Measurements from ENCODE around the gene CDK9. TPM values are rescaled to one million over a fixed set of nuclear protein-coding genes. Genes with fewer than 3 reads are reported as not detected.
A peak's percentile ranks its signal among the peaks of the same experiment; 100 is the strongest.
"Not testable (repeated sequence)": the region's sequence is repeated elsewhere in the genome, so short reads cannot be mapped to it uniquely, and the experiment has no call there.

The CDK9 gene
- total RNA-seq, 2 donors from 2014 or later = 37.2 to 53.3 TPM

DNA sequence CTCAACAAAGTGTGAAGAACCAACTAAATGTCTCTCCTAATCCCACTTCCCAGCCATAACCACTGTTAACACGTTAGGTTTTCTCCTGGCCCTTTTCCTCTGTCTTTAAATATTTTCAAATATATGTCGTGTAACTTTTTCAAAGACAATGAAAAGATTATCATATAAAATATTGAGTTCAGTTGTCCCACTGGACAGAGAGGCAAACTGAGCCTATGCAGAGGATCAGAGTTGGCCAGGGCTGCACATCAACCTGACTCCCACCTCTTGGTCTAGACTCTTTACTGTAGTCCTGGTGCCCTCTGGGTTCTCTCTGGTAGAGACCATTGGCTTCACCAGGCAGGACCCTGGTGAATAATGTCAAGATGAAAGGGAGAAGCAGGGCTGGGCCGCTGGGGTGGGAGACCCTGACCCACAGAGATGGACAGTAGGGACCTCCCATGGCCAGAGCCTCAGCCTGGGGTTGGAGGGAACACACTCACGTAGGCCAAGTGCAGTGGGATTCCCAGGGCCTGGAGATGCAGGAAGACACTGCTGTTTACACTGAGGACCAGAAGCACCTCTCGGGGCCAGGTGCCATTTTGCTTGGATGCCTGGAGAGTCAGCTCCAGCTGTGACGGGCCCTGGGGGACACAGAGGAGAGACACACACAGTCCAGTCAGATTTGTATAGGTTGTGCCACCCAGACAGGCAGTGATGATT is 43.5 kb downstream of the CDK9 start:
- DNase-seq (ENCODE audit: low spot score) = no peak
- Histone ChIP-seq H3K27me3 (no peaks in the 10 kb centered on the region), H3K4me3 (no peak overlapping the region), H3K27ac (peak overlapping the region; percentile 85 to 90), H3K36me3 (peaks cover 31% of the 10 kb centered on the region), H3K9me3 (no peaks in the 10 kb centered on the region), H3K4me1 (peaks cover 0 to 79% of the 10 kb centered on the region in 2 donors)
- TF ChIP-seq, protein P1, sequence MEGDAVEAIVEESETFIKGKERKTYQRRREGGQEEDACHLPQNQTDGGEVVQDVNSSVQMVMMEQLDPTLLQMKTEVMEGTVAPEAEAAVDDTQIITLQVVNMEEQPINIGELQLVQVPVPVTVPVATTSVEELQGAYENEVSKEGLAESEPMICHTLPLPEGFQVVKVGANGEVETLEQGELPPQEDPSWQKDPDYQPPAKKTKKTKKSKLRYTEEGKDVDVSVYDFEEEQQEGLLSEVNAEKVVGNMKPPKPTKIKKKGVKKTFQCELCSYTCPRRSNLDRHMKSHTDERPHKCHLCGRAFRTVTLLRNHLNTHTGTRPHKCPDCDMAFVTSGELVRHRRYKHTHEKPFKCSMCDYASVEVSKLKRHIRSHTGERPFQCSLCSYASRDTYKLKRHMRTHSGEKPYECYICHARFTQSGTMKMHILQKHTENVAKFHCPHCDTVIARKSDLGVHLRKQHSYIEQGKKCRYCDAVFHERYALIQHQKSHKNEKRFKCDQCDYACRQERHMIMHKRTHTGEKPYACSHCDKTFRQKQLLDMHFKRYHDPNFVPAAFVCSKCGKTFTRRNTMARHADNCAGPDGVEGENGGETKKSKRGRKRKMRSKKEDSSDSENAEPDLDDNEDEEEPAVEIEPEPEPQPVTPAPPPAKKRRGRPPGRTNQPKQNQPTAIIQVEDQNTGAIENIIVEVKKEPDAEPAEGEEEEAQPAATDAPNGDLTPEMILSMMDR (IDR thresholded peaks at IDR 0.05) = no peak

GRCh38 chr9:127832248-127832647 is 46.4 kb downstream of the CDK9 start:
- Histone ChIP-seq H3K36me3 (peaks cover 5% of the 10 kb centered on the region), H3K27ac (peak overlapping the region; percentile 90 to 91), H3K4me3 (no peak overlapping the region), H3K9me3 (no peaks in the 10 kb centered on the region), H3K4me1 (peaks cover 0 to 89% of the 10 kb centered on the region in 2 donors), H3K27me3 (no peaks in the 10 kb centered on the region)
- TF ChIP-seq, protein P1 (IDR thresholded peaks at IDR 0.05) = no peak
- DNase-seq (ENCODE audit: low spot score) = no peak

DNA sequence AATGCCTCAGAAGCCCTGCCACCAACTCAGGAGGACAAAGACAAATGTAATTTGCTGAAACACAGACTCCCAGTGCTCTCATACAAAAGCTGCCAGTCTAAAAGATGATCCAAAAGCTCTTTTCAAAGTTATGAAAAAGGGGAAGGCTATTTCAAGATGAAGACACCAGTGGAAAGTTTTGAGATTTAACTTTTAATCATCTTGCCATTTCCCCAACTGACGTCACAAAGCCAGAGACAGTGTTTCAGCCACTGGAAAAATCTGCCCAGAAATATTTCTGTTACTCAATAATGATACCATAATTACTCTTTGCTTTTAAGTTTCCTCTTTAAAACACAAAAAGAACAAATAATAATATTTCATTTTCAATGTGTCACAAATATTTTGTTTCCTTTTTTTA is 47.7 kb downstream of the CDK9 start:
- H3K4me3 ChIP-seq = no peak overlapping the region
- peak overlapping the region; percentile 90 to 91 for H3K27ac ChIP-seq
- no peaks in the 10 kb centered on the region for H3K9me3 ChIP-seq
- H3K4me1 ChIP-seq = peaks cover 0 to 89% of the 10 kb centered on the region in 2 donors
- no peaks in the 10 kb centered on the region for H3K36me3 ChIP-seq
- no peaks in the 10 kb centered on the region for H3K27me3 ChIP-seq
- DNase-seq (ENCODE audit: low spot score) = no peak
- TF ChIP-seq, protein P1 (IDR thresholded peaks at IDR 0.05) = no peak

DNA sequence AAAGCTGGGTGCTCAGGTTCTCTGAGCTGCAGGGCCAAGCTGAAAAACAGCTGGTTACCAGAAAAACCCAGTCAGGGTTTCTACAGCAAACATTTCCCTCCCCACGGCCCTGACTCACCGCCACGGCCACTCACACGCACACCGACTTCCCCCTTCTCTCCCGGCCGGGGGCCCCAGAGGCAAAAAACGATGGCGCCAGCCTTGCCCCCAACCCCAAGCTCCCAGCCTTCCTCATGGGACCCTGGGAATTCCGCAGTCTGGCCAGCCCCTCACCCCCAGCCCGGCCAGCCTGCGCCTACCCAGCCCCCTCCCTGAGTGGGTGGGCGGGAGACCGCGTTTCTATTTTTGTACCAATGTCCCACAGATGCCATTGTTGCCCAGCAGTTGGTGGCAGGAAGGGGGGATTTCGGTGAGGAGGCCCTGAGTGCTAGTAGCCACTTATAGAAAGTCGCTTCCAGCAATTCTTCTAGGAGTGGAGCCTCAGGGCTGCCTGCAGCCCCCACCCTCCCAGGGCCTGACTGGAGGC is 50.2 kb downstream of the CDK9 start:
- Histone ChIP-seq H3K27ac (peak overlapping the region; percentile 90 to 91), H3K9me3 (no peaks in the 10 kb centered on the region), H3K36me3 (peaks cover 14% of the 10 kb centered on the region), H3K4me1 (peaks cover 0 to 95% of the 10 kb centered on the region in 2 donors), H3K27me3 (no peaks in the 10 kb centered on the region), H3K4me3 (peak overlapping the region in 1 of 2 donors; percentile 26)
- no peak for DNase-seq (ENCODE audit: low spot score)
- TF ChIP-seq, protein P1 (IDR thresholded peaks at IDR 0.05) = no peak

DNA sequence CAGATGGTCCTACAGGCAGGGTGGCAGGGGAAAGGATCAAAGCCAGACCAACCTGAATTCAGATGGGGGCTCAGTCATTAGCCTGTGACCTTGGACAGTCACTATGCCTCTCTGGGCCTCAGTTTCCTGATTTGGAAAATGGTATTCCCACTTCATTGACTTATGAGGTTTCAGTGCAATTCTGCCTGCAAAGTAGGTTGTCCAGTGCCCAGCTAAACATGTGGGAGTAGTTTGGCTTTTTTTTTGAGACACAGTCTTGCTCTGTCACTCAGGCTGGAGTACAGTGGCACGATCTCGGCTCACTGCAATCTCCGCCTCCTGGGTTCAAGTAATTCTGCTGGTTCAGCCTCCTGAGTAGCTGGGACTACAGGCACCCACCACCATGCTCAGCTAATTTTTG is 50.7 kb downstream of the CDK9 start:
- peak overlapping the region in 1 of 2 donors; percentile 26 for H3K4me3 ChIP-seq
- not testable (repeated sequence) for H3K27me3 ChIP-seq; DNase-seq (ENCODE audit: low spot score); H3K9me3 ChIP-seq
- peaks cover 0 to 96% of the 10 kb centered on the region in 2 donors for H3K4me1 ChIP-seq
- peak overlapping the region; percentile 90 to 91 for H3K27ac ChIP-seq
- peaks cover 16% of the 10 kb centered on the region for H3K36me3 ChIP-seq

DNA sequence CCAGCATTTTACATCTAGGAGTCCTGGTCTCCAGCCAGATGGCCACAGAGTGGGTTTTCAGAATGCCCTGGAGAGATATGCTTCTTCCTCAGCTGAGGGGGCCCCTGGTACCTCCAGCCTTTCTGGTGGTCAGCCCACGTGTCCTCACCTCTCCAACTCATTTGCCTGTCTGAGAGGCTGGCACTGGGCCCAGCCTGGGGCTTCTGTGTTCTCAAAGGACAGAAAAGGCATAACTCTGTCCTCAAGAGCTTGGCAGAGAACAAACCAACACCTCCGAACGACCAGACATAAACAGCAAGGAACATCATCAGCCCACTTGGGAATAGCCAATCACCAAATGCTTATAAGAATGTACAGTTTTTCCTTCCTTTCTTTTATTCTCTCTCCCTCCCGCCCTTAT is 51.5 kb downstream of the CDK9 start:
- Histone ChIP-seq H3K4me3 (no peak overlapping the region), H3K36me3 (peaks cover 23% of the 10 kb centered on the region), H3K27me3 (no peaks in the 10 kb centered on the region), H3K9me3 (no peaks in the 10 kb centered on the region), H3K4me1 (peaks cover 0 to 92% of the 10 kb centered on the region in 2 donors), H3K27ac (peak overlapping the region; percentile 90 to 91)
- TF ChIP-seq, protein P1 (IDR thresholded peaks at IDR 0.05) = no peak
- no peak for DNase-seq (ENCODE audit: low spot score)

Measured in right atrium auricular region (tissue), 2 donors.